IPS-NIHi11 (cell line): Measurements from ENCODE around the gene MSH4.
"Not testable (repeated sequence)": the region's sequence is repeated elsewhere in the genome, so short reads cannot be mapped to it uniquely, and the experiment has no call there.

Source experiments
- DNase-seq: peaks from one replicate; pipeline ENCODE4 v3.0.0; 2012; ENCODE audit warnings: mixed read lengths, low spot score

Gene MSH4

DNA sequence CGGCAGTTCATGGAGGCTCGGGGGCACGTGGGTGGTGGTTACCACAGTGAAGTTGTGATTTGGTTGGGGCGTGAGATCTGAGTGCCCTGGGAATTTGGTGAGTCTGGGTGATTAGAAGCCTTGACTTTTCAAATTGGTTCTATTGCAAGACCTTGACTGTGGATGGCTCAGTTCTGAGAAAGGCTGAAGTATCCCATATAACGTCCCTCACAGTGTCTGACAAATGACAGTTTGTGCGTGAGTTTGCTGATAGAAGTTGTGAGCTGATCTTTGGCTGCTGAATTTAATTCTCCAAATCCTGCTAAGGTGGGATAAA lies 549 bp downstream of the MSH4 start:
- no peak for DNase-seq

DNA sequence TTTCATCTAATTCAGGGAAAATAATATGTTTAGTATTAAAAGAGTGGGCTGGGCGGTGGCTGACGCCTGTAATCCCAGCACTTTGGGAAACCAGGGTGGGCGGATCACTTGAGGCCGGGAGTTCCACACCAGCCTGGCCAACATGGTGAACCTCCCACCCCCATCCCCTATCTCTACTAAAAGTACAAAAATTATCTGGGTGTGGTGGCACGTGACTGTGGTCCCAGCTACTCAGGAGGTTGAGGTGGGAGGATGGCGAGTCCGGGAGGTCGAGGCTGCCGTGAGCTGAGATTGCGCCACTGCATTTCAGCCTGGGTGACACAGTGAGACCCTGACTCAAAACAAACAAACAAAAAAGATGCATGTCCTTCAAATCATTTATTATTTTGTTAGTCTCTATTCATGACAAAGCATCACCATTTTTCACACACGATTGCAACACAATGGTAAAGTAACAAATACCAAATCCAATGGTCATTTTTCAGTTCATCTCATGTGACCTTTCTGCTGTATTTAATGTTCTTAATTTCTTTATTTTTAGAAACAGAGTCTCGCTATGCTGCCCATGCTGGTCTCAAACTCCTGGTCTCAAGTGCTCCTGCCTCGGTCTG lies 1.0 kb downstream of the MSH4 start:
- no peak for DNase-seq

DNA sequence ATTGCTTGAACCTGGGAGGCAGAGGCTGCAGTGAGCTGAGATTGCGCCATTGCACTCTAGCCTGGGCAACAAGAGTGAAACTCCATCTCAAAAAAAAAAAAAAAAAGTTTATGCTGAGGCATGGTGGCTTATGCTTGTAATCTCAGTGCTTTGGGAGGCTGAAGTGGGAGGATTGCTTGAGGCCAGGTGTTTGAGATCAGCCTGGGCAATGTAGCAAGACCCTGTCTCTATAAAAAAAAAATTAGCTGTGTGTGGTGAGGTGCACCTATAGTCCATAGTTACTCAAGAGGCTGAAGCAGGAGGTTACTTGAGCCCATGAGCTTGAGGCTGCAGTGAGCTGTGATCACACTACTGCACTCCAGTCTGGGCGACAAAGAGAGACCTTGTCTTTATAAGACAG lies 4.8 kb downstream of the MSH4 start:
- not testable (repeated sequence) for DNase-seq

DNA sequence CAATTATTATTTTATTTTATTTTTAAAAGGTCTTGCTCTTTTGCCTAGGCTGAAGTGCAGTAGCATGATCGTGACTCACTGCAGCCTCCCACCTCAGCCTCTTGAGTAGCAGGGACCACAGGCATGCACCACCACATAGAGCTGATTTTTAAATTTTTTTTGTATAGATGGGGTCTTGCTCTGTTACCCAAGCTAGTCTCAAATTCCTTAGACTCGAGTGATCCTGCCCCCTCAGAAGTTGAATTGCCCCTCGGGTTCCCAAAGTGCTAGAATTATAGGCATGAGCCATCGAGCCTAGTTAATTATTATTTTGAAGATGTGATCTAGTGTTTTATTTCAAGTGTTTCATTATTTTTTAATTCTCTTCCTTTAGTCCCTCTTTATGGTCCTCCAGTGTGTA lies 12.2 kb downstream of the MSH4 start:
- DNase-seq, result no peak

DNA sequence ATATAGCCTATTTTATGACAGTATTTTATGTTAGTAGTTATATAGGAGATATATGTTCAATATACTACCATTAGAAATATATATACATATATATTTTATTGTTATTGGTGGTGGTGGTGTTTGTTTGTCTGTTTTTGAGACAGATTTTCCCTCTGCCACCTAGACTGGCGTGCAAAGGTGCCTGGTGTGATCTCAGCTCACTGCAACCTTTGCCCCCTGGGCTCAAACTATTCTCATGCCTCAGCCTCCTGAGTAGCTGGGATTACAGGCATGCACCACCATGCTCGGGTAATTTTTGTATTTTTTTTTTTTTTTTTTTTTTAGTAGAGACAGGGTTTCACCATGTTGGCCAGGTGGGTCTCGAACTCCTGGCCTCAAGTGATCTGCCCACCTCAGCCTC lies 13.4 kb downstream of the MSH4 start:
- DNase-seq, result not testable (repeated sequence)

DNA sequence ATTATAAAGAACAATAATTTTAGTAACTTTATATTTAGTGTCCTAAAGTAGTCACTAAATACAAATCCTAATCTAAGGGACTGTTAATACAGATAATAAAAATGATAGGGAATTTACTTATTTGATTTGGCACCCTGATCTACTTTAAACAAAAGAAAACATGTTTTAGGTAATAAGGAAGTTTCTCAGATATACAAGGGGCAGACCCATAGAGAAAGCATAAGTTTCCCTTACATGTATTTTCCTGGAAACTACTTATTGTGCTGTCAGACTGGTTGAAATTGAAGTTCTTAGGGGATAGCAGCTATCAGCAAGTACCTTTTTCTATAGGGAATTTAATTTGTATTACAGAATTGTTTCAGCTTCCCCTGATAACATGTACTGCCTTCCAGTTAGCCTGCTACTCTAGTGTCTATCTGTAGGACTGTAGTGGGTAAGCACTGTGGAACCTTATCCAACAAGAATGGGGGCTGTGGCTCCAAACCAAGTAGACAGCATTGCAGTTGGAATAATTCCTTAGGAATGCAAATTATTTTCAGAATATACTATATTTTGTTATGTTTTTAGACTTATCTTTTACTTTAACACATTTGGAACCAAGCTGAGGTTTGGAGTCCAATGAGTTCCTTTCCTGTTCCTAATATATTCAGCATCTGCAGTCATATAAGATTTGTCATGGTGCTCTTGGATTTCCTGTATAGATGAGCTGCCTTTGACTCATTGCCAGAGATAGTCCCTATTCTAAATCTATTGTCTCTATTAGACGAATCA lies 14.7 kb downstream of the MSH4 start:
- DNase-seq, result no peak

DNA sequence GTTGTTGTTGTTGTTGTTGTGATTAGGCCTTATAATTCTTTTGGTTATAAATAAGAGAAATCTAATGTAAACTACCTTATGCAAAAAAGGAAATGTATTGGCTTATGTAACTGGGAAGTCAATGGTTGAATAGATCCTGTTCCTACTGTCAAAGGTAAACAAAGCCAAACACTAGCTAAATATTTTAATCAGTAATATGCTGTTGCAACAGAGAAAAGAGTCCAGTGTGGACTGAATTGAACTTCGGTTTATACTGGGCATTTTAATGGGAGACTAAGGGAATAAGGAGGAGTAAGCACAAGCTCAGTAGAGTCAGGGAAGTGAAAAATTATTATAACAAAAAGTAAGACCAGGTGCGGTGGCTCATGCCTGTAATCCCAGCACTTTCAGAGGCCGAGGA lies 15.4 kb downstream of the MSH4 start:
- no peak for DNase-seq

DNA sequence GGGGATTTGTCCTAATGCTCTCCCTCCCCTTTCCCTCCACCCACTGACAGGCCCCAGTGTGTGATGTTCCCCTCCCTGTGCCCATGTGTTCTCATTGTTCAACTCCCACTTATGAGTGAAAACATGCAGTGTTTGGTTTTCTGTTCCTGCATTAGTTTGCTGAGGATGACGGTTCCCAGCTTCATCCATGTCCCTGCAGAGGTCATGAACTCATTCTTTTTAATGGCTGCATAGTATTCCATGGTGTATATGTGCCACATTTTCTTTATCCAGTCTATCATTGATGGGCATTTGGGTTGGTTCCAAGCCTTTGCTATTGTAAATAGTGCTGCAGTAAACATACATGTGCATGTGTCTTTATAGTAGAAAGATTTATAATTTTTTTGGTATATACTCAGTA lies 26.9 kb downstream of the MSH4 start:
- not testable (repeated sequence) for DNase-seq

DNA sequence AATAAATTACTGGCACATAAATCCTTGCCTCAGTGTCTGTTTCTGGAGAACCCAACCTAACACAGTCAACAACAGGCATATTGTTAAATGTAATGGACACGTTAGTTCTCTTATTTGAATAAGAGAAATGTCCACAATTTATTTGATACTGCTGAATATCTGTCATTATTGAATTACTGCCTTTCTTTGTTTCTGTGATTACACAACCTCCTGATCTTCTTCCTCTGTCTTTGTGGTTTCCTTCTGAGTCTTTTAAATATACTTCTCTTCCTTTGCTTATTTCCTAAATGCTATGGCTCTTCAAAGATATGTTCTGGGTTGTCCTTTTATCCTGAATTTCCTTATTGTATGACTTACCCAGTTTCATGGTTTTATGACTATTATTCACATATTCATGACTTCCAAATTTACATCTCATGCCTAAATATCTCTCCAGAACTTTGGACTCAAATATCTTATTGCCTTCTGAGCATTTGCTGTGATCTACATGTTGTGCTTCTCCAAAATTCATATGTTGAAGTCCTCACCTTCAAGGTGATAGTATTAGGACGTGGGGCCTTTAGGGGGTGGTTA lies 39.9 kb downstream of the MSH4 start:
- DNase-seq, result no peak

DNA sequence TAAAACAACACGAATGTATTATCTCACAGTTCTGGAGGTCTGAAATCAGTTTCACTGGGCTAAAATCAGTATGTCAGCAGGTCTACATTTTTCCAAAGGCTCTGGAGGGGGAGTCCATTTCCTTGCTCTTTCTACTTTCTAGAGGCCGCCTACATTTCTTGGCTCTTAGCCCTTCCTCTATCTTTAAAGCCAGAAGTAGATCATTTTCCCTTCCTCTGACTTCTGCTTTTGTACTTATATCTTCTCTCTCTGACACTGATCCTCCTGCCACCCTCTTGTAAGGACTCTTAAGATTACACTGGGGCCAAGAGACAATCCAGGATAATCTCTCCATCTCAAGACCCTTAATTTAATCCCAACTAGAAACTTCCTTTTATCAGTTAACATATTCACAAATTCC lies 41.4 kb downstream of the MSH4 start:
- DNase-seq, result no peak

DNA sequence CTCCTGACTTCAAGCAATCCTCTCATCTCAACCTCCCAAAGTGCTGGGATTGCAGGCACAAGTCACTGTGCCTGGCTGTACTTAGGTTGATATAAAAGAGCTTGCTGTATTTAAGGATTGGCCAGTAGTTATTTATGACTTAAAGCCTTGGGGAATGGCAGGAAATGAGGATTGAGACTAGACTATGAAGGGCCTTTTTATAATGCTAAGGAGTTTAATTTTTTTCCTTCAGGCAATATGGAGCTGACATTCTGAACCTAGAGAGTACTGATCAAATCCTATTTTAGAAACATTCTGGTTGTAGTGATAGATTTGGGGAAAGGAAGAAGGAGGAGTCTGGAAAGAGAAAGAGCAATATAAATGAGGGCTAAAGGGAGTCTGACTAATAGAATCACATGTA lies 44.7 kb downstream of the MSH4 start:
- no peak for DNase-seq

DNA sequence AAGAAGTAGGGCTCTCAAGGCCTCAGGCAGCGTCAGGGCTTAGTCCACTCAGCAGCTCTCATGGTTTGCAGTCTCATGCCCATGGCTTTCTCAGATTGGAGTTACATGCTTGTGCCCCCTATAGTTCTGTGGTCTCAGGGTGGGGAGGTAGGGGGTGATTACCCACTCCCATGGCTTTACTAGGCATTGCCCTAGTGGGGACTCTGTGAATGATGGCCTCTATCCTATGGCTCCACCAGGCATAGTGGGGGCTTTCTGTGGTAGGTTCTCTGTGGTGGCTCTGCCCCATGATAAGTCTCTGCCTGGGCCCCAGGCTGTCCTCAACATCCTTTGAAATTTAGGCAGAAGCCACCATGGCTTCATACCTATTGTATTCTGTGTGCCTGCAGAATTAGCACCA lies 48.9 kb downstream of the MSH4 start:
- DNase-seq, result no peak

DNA sequence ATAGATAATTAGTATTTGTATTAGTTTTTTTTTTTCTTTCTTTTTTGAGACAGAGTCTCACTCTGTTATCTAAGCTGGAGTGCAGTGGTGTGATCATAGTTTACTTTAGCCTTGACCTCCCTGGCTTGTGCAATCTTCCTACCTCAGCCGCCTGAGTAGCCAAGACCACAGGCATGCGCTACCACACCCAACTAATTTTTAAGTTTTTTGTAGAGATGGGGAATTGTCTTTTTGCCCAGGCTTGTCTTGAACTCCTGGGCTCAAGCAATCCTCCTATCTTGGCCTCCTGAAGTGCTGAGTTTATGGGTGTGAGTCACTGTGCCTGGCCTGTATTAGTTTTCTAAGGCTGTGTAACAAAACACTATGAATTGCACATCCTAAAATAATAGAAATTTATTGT lies 58.3 kb downstream of the MSH4 start:
- DNase-seq, result no peak

DNA sequence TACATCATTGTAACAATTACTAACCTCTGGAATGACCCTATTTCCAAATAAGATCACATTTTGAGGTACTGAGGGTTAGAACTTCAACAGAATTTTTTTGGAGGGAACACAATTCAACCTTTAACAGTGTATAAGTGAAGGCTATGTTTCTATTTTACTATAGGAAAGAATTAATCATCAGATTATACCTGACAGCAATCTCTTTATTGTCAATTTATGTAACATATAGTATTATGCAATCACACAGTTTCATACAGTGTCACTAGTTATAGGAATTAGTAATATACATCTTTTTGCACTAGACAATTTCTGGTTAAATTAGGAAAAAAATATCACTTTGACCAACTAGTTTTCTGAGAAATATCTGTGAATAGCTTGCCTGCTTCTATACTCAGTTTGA lies 59.1 kb downstream of the MSH4 start:
- no peak for DNase-seq

DNA sequence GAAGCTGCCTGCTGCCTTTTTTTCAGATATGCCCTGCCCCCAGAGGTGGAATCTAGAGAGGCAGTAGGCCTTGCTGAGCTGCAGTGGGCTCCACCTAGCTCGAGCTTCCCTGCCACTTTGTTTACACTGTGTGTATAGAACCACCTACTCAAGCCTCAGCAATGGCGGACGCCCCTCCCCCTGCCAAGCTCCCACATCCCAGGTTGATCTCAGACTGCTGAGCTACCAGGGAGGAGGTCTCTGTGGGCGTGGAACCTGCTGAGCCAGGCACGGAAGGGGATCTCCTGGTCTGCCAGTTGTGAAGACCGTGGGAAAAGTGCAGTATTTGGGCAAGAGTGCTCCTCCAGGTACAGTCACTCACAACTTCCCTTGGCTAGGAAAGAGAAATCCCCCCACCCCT lies 65.1 kb downstream of the MSH4 start:
- DNase-seq, result no peak

DNA sequence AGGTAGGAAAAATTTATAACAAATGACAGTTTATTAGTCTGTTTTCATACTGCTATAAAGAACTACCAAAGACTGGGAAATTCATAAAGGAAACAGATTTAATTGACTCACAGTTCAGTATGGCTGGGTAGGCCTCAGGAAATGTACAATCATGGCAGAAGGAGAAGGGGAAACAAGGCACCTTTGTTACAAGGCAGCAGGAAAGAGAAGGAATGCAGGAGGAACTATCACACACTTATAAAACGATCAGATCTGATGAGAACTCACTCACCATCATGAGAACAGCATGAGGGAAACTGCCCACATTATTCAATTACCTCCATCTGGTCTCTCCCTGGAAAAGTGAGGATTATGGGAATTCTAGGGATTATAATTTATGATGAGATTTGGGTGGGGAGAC lies 74.3 kb downstream of the MSH4 start:
- no peak for DNase-seq

DNA sequence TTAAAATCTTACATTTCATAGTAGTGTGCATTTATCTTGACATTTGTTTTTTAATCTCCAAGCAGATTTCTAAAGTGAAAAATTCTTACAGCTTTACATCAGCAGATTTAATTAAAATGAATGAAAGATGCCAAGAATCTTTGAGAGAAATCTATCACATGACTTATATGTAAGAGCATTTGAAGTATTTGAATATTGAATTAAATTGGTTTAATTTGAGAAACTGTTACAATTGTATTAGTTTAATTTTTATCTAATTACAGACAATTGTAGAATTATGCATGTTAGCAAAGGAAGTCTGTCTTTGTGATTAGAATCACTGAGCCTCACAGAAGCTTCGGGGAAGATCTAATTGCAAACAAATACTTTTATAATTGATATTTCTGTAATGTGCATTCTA lies 83.3 kb downstream of the MSH4 start:
- no peak for DNase-seq

DNA sequence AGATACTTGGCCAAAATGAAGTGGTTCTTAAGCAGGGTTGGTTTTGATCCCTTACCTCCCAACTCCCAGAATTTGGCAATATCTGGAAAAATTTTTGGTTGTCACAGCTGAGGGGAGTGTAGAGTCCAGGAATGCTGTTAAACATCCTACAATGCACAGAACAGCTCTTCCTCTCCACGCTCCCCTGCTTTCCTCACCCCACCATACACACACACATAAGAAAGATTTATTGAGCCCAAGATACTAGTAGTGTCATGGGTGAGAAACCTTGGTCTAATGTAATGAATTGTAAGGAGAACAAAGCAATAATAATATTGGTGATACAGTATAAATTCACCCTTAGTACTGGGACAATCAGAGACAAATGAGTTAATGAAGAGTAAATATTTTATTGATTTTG lies 87.8 kb downstream of the MSH4 start:
- no peak for DNase-seq

DNA sequence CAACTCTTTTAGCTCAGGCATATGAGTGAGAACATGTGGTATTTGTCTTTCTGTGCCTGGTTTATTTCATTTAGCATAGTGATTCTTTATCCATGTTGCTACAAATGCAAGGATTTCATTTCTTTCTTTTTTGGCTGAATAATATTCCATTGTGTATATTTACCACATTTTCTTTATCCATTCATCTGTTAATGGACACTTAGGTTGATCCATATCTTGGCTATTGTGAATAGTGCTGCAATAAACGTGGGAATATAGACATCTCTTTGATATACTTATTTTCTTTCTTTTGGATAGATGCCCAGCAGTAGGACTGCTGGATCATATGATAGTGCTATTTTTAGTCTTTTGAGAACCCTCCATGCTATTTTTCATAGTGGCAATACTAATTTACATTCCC lies 104.7 kb downstream of the MSH4 start:
- no peak for DNase-seq

DNA sequence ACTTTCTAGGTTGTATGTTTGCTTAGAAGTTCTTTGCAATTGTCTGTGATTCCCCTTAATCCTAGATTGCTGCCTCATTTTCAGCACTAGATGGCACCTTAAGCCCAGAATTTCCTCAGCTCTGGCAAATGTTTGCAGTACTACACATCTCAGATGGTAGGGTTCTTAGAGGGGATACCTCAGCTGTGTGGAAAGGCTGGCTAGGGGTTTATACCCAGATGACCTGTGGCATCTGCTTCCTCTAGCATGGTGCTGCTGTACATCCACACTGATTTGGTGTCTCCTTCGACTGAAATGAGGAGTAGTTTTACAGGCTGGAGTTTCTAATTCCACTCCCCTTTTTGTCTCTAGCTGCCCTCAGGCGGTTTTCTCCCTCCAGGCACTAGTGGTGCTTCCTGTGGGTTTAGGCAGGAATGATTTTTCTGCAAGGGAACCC lies 112.1 kb downstream of the MSH4 start:
- DNase-seq, result peak; percentile 27

DNA sequence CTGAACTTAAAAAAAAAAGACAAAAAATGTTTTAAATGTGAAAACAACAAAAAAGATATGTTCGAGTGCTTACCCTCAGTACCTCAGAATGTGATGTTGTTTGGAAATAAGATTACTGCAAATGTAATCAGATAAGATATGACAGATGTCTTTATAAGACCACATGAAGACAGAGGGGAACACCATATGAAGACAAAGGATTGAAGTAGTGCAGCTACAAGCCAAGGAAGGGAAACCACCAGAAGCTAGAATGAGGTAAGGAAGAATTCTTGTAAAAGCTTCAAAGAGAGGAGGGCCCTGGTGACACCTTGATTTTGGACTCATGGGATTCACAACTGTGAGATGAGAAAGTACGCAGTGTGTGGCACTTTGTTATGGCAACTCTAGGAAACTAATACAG lies 120.2 kb downstream of the MSH4 start:
- no peak for DNase-seq

DNA sequence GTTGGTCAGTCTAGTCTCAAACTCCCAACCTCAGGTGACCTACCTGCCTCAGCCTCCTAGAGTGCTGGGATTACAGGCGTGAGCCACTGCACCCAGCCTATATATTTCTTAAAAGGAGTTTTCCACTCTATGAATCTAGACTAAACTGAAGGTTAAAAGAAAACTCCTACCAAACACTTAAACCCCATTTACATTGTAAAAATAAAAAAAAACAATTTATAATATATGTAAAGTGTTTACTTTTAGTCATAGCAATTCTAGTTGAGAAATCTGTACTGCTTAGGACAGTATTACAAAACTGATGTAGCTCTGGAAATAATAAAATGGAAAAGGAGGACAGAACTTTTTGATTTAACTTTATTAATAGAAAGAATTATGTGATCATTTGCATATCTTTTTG lies 126.0 kb downstream of the MSH4 start:
- DNase-seq, result no peak

DNA sequence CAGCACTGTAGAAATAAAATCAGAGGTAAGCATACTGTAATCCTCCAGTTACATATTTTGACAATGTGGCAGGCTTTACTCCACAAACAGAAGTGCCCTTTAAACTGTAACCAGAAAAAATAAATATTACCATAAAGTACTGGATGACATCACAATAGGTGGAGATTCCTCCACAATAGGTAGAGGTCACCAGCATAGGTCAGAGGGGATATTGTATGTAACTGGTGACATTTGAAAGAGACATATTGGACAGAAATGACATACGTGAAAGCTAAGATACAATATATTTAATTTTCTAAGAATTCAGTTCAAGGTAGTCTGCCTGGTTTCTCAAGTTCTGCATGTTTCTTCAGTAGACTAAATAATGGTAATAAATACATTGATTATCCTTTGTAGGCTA lies 135.6 kb downstream of the MSH4 start, which contains the start of gene ASB17:
TSS of gene ASB17 (minus strand) at position 101 of the 400 bp plus-strand sequence. CDS start 113 bp downstream, outside the sequence.
- no peak for DNase-seq

DNA sequence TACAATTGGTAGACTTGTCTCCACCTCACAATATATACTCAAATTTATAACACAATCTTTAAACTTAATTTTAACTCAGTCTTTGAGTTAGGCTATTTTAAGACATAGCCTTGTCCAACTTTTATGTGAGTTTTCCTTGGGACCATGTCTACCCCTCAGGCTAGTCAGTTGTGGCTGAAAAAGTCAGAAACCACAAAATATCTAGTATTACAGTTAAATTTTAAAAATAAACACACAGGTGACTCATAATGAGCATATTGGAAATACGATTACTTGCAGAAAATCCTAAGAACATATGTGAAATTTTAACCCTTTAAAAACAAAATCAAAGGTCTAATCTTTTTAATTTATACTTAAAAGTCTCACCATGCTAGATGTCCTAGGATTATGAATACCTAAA lies 140.4 kb downstream of the MSH4 start:
- no peak for DNase-seq
